HEK293T (cell line): ENCODE results near the gene NTSR1.

Experiments
- CTCF ChIA-PET: fragments of 350-600 bp; formaldehyde crosslinking; extraction: SDS; loops from one replicate; lab custom pipeline; 2021; ENCODE audit warnings: antibody characterized with exemption, inconsistent platforms; lab: Yijun Ruan, JAX
- POLR2A ChIA-PET: fragments of 350-600 bp; formaldehyde crosslinking; extraction: SDS; loops from one replicate; lab custom pipeline; 2020; ENCODE audit warnings: antibody characterized with exemption, inconsistent platforms; lab: Yijun Ruan, JAX
- DNase-seq: peaks from one replicate; pipeline ENCODE4 v3.0.0; 2012; ENCODE audit warnings: mixed read lengths; ENCODE audit errors: extremely low spot score
- ARNT ChIP-seq: fragments of 450-650 bp; IDR thresholded peaks from 2 replicates; pipeline ENCODE4 v1.6.1; 2017; ENCODE audit warnings: mild to moderate bottlenecking
- BHLHE40 ChIP-seq: fragments of 450-650 bp; IDR thresholded peaks from 2 replicates; pipeline ENCODE4 v1.6.1; 2016; ENCODE audit warnings: mild to moderate bottlenecking, moderate library complexity, borderline replicate concordance
- CTBP1 ChIP-seq: fragments of 450-650 bp; IDR thresholded peaks from 2 replicates; pipeline ENCODE4 v1.6.1; 2016; ENCODE audit warnings: borderline replicate concordance
- ELF4 ChIP-seq: fragments of 450-650 bp; IDR thresholded peaks from 2 replicates; pipeline ENCODE4 v1.6.1; 2017; ENCODE audit warnings: antibody characterized with exemption
- FOXA1 ChIP-seq: fragments of 450-650 bp; IDR thresholded peaks from 2 replicates; pipeline ENCODE4 v1.6.1; 2016; ENCODE audit warnings: mild to moderate bottlenecking
- FOXK2 ChIP-seq: fragments of 450-650 bp; IDR thresholded peaks from 2 replicates; pipeline ENCODE4 v1.6.1; 2016; ENCODE audit warnings: mild to moderate bottlenecking
- FOXM1 ChIP-seq: fragments of 450-650 bp; IDR thresholded peaks from 2 replicates; pipeline ENCODE4 v1.6.1; 2017; ENCODE audit warnings: mild to moderate bottlenecking, borderline replicate concordance
- HDGF ChIP-seq: fragments of 450-650 bp; IDR thresholded peaks from 2 replicates; pipeline ENCODE4 v1.6.1; 2017; ENCODE audit warnings: antibody characterized with exemption, borderline replicate concordance
- L3MBTL2 ChIP-seq: fragments of 450-650 bp; conservative IDR thresholded peaks from 2 replicates; pipeline ENCODE4 v1.6.1; 2016; ENCODE audit warnings: mild to moderate bottlenecking
- LEF1 ChIP-seq: fragments of 450-650 bp; IDR thresholded peaks from 2 replicates; pipeline ENCODE4 v1.6.1; 2017; ENCODE audit warnings: mild to moderate bottlenecking, borderline replicate concordance
- NFRKB ChIP-seq: fragments of 450-650 bp; IDR thresholded peaks from 2 replicates; pipeline ENCODE4 v1.6.1; 2016; ENCODE audit warnings: mild to moderate bottlenecking, moderate library complexity
- SP1 ChIP-seq: fragments of 450-650 bp; IDR thresholded peaks from 2 replicates; pipeline ENCODE4 v1.6.1; 2017
- SUZ12 ChIP-seq: fragments of 450-650 bp; IDR thresholded peaks from 2 replicates; pipeline ENCODE4 v1.6.1; 2016; ENCODE audit warnings: mild to moderate bottlenecking
- TARDBP ChIP-seq: fragments of 450-650 bp; IDR thresholded peaks from 2 replicates; pipeline ENCODE4 v1.6.1; 2016
- ZNF384 ChIP-seq: fragments of 450-650 bp; IDR thresholded peaks from 2 replicates; pipeline ENCODE4 v1.6.1; 2016
- TF ChIP-seq, protein P1 (sequence below): fragments of 450-650 bp; IDR thresholded peaks from 2 replicates; pipeline ENCODE4 v1.6.1; 2016

The NTSR1 gene

DNA sequence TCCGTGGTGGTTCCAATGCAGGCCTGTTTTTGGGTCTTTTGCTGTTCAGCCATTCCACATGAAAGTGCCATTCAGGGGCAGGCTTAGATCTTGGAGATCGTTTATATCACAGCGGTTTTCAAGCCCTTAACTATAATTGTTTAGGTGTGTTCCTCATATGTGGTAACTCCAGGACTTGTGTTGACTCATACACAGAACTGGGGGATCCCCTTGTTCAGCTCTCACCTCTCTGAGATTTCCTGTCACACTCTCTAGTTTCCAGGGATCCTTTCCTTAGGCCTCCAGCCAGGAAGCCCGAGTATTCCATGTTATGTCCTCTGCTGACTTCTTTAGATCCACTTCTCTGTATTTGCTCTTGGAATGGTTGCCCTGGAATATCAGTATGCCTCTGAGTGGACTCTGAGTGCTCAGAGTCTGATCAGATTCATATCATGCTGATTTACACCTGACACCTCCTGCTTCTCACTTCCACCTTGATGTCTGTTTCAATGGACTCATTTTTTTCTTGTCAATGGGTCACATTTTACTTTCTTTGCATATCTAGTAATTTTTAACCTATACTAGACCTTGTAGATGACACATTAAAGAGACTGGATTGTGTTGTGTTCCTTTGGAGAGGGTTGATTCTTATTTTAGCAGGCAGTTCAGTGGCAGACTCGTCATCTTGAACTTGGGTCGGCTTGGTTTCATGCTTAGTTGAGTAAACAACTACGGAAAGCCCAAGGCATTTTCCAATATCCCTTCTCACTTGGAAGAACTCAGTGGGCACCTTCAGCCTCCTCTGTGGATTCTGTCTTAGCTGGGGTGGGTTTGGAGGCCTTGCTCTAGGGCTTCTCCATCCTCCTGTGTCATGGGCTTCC lies 13.1 kb downstream of the NTSR1 start:
- TF ChIP-seq ARNT (no peak), ELF4 (no peak), SUZ12 (no peak), HDGF (no peak), TARDBP (no peak), FOXM1 (no peak)
- ChIA-PET POLR2A (no interaction called here), CTCF (no interaction called here)
- no peak for DNase-seq

DNA sequence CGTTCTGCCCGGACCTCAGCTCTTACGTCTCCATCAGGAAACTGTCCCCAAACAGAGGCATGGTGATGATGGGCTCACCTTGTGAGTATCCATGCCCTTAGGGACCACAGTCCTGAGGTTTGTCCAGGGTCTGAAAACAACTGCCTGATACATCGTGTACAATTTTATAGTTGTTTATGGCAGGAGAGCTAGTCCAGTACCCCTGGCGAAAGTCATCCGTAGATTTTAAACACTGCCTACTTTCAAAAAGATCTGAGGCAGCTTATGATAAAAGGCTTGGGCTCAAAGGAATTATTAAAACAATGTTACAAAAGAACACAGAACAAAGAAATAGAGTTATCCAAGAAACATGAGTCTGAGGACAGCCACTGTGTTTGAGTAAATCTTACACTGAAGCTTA lies 14.0 kb downstream of the NTSR1 start:
- POLR2A ChIA-PET = no interaction called here
- TF ChIP-seq ARNT = no peak
- TF ChIP-seq, protein P1, sequence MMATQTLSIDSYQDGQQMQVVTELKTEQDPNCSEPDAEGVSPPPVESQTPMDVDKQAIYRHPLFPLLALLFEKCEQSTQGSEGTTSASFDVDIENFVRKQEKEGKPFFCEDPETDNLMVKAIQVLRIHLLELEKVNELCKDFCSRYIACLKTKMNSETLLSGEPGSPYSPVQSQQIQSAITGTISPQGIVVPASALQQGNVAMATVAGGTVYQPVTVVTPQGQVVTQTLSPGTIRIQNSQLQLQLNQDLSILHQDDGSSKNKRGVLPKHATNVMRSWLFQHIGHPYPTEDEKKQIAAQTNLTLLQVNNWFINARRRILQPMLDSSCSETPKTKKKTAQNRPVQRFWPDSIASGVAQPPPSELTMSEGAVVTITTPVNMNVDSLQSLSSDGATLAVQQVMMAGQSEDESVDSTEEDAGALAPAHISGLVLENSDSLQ = no peak
- no peak for TF ChIP-seq TARDBP
- TF ChIP-seq FOXM1 = no peak
- no peak for TF ChIP-seq LEF1
- no peak for TF ChIP-seq SUZ12
- no peak for TF ChIP-seq ELF4
- DNase-seq = no peak
- CTCF ChIA-PET = no interaction called here

DNA sequence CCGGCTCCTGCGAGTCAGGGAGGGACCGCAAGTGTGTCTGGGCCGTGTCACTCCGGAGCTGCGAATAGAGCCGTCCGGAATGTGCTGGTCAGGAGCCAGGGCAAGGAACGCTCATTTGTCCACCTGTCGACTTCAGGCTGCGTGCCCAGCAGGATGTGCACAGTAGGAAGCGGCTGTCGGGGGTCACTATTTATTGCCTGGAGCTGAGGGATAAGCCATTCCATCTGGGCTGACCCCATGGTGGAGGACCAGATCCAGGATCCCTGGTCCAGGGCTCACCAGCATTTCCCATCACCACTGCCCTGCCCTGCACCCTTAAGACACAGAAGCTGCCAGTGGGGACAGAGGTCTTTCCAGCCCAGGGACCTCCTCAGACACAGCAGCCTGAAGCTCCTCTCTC lies 14.7 kb downstream of the NTSR1 start:
- TF ChIP-seq NFRKB (no peak), CTBP1 (no peak), SP1 (no peak), LEF1 (no peak), HDGF (no peak), FOXA1 (no peak), FOXM1 (no peak), SUZ12 (no peak), BHLHE40 (no peak), ELF4 (no peak), L3MBTL2 (no peak), FOXK2 (no peak), TARDBP (no peak), ARNT (no peak), ZNF384 (no peak)
- TF ChIP-seq, protein P1 = no peak
- DNase-seq = no peak
- CTCF ChIA-PET = no interaction called here
- POLR2A ChIA-PET = no interaction called here

DNA sequence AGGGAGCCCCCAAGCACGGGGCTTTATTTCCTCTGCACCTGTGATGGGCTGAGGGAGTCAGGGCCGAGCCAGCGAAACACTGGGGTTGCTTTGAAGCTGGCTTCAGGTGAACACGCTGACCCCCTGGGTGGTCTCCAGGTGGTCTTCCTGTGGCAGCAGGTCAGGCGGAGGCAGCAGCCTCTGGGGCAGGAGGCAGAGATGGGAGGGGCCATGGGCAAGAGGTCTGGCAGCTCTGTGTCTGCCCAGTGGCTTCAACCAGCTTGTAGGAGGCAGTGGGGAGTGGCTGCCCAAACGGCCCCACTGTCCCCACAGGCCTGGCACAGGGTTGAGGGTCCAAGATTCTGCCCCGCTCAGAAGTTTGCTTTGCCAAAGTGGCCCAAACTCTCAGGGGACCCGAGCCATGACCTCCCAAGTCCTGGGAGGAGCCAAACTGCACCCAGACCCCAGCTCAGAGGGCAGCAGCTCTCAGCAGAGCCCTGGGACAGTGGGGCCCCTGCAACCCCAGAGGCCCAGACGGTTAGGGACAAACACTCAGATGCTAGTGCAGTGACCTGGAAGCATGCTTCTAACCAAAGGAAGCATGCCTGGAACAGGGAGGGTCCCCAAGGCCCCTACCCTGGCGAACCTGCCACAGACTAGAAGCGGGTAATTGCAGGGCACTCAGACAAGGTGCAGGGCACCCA lies 15.3 kb downstream of the NTSR1 start:
- POLR2A ChIA-PET = interaction anchor here (1.0 kb wide), 1 partner anchor 9 kb away, joined by 3 read pairs; no protein-coding TSS in a partner anchor
- DNase-seq = no peak
- TF ChIP-seq CTBP1 = no peak
- TF ChIP-seq NFRKB = no peak
- TF ChIP-seq ELF4 = no peak
- no peak for TF ChIP-seq FOXK2
- no peak for TF ChIP-seq LEF1
- TF ChIP-seq SP1 = no peak
- no peak for TF ChIP-seq L3MBTL2
- TF ChIP-seq ZNF384 = no peak
- TF ChIP-seq BHLHE40 = no peak
- TF ChIP-seq SUZ12 = no peak
- CTCF ChIA-PET = no interaction called here

DNA sequence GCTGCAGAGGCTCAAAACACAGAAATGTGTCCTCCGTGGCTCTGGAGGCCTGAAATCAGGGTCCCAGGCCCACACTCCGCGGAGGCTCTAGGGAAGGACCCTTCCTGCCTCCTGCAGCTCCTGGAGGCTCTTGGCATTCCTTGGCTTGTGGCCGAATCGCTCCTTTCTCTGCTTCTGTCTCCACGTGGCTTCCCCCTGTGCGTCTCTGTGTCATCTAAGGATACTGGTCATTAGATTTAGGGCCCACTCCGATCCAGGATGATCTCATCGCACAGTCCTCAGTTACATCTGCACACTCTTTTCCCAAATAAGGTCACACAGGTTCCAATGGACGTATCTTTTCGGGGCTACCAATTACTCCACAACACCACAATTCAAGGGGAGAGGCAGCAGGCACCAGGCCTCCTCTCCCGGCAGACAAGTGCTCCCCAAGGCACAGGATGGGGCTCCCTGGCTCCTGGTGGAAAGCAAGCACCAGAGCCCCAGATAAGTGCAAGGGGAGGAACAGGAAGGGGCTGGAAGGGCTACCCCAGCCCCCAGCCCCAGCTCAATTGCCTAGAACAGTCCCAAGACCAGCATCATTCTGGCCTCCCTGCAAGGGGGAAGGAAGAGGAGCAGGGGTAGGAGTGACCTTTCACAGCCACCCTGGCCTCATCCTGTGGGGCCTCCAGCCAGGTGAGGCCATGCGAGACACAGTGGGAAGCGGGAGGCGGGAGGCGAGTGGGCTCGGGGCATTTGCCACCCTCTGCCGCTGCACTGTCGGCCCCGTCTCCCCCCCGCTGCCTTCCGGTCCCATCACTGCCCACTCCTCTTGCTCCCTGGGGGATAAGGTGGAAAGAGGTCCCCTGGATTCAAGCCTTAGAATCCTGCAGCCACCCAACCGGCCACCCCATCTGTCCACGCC lies 16.3 kb downstream of the NTSR1 start:
- POLR2A ChIA-PET = interaction anchor here (1.0 kb wide), 1 partner anchor 10 kb away, joined by 3 read pairs; no protein-coding TSS in a partner anchor
- TF ChIP-seq BHLHE40 (no peak), ELF4 (no peak), NFRKB (no peak), L3MBTL2 (no peak), FOXA1 (no peak), HDGF (no peak)
- no peak for DNase-seq
- CTCF ChIA-PET = no interaction called here

DNA sequence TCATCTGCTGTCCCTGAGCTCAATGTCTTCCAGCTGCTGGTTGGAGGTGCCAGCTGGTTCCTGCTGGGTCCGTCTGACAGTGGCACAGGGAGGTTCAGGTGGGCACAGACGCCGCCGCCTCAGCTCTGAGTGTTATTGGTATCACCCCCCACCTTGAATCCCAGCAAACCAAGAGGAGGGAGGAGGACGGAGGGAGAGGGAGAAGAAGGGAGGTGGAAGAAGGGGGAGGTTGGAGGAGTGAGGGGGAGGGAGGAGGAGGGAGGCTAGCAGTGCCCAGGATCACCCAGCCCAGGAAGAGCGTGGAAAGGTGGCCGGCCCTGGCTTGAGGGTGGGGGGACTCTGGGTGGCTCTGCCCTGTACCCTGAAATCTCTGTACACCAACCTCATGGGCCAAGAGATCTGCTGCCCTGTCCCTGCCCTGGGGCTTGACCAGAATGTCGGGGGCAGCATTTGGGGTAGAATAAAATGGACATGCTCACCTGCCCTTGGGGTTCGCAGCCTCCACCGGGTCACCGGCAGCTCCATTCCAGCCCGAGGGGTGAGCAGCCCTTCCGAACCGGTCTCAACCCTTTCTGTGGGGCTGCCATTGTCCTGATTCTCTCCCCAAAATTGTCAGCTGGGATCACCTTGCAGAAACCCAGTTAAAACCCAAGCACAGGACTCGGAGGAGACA lies 17.1 kb downstream of the NTSR1 start:
- no peak for DNase-seq
- ChIA-PET POLR2A (no interaction called here), CTCF (no interaction called here)
- TF ChIP-seq BHLHE40 = no peak
- TF ChIP-seq SP1 = no peak
- no peak for TF ChIP-seq FOXK2
- no peak for TF ChIP-seq CTBP1
- no peak for TF ChIP-seq SUZ12
- no peak for TF ChIP-seq TARDBP
- TF ChIP-seq, protein P1 = no peak
- no peak for TF ChIP-seq ZNF384
- no peak for TF ChIP-seq LEF1
- TF ChIP-seq FOXA1 = no peak
- no peak for TF ChIP-seq ARNT
- no peak for TF ChIP-seq FOXM1
- no peak for TF ChIP-seq ELF4
- no peak for TF ChIP-seq NFRKB
- no peak for TF ChIP-seq L3MBTL2
- no peak for TF ChIP-seq HDGF
